ENCODE measurements around the gene AGBL1.

AGBL1 gene

GRCh38 chr15:86849136-86849535, 769.5 kb downstream of the AGBL1 start:
- DNase-seq (ENCODE audit: low read depth): no peak
- H3K4me3 ChIP-seq (ENCODE audit: low read depth, low read length): no peak overlapping the region
- TF ChIP-seq CTCF (conservative IDR thresholded peaks at IDR 0.05; ENCODE audit: low read depth, low read length): no peak

GRCh38 chr15:86849558-86850285, 770.1 kb downstream of the AGBL1 start:
- no peak overlapping the region for H3K4me3 ChIP-seq (ENCODE audit: low read depth, low read length)
- TF ChIP-seq CTCF (conservative IDR thresholded peaks at IDR 0.05; ENCODE audit: low read depth, low read length): no peak
- no peak for DNase-seq (ENCODE audit: low read depth)

GRCh38 chr15:86850939-86851338, 771.3 kb downstream of the AGBL1 start:
- no peak for DNase-seq (ENCODE audit: low read depth)
- no peak overlapping the region for H3K4me3 ChIP-seq (ENCODE audit: low read depth, low read length)
- TF ChIP-seq CTCF (conservative IDR thresholded peaks at IDR 0.05; ENCODE audit: low read depth, low read length): no peak

GRCh38 chr15:86852741-86853140, 773.1 kb downstream of the AGBL1 start:
- DNase-seq (ENCODE audit: low read depth): no peak
- TF ChIP-seq CTCF (conservative IDR thresholded peaks at IDR 0.05; ENCODE audit: low read depth, low read length): no peak
- H3K4me3 ChIP-seq (ENCODE audit: low read depth, low read length): no peak overlapping the region

GRCh38 chr15:86854176-86854575, 774.5 kb downstream of the AGBL1 start:
- no peak for TF ChIP-seq CTCF (conservative IDR thresholded peaks at IDR 0.05; ENCODE audit: low read depth, low read length)
- DNase-seq (ENCODE audit: low read depth): no peak
- H3K4me3 ChIP-seq (ENCODE audit: low read depth, low read length): no peak overlapping the region

GRCh38 chr15:86855307-86856291, 775.9 kb downstream of the AGBL1 start:
- DNase-seq (ENCODE audit: low read depth): no peak
- no peak overlapping the region for H3K4me3 ChIP-seq (ENCODE audit: low read depth, low read length)

More at GRCh38 chr15:86855307-86856291, 775.9 kb downstream of the AGBL1 start:
- TF ChIP-seq CTCF (conservative IDR thresholded peaks at IDR 0.05; ENCODE audit: low read depth, low read length): no peak

Data from choroid plexus epithelial cell (primary cell).